Measurements from ENCODE around the gene RCN1.

GRCh38 chr11:32115446-32115845 is 24.6 kb downstream of the RCN1 start:
- TF ChIP-seq YY1 (IDR thresholded peaks at IDR 0.05) (no peak), ATF3 (IDR thresholded peaks at IDR 0.05) (no peak), ZBTB33 (IDR thresholded peaks at IDR 0.05) (no peak), TAF1 (conservative IDR thresholded peaks at IDR 0.05) (no peak), CTCF (IDR thresholded peaks at IDR 0.05; ENCODE audit: low read depth, low read length, missing input control) (no peak), MAX (IDR thresholded peaks at IDR 0.05) (no peak), RXRA (IDR thresholded peaks at IDR 0.05) (no peak), GABPA (IDR thresholded peaks at IDR 0.05 in 1 of 2, conservative IDR thresholded peaks at IDR 0.05 in 1 of 2) (no peak), SP1 (IDR thresholded peaks at IDR 0.05) (no peak), REST (IDR thresholded peaks at IDR 0.05) (no peak)
